A172 (cell line): ENCODE measurements around the gene XKR3. TPM values are rescaled to one million over a fixed set of nuclear protein-coding genes. Genes with fewer than 3 reads are reported as not detected.
"Not testable (repeated sequence)": the region's sequence is repeated elsewhere in the genome, so short reads cannot be mapped to it uniquely, and the experiment has no call there.

Source experiments
- DNase-seq: peaks from one replicate; pipeline ENCODE4 v3.0.0-alpha.2; 2015; ENCODE audit warnings: low spot score
- total RNA-seq: library from RNA; depleted of rRNA; stranded (reverse); fragments of >200 nt; shearing (Covaris generic); gene quantifications from 2 replicates; pipeline ENCODE4 v1.2.3, GENCODE V29; 2014; rRNA removed

The XKR3 gene
- 0.14 TPM in 1 of 2 replicates, not detected in the other for total RNA-seq

DNA sequence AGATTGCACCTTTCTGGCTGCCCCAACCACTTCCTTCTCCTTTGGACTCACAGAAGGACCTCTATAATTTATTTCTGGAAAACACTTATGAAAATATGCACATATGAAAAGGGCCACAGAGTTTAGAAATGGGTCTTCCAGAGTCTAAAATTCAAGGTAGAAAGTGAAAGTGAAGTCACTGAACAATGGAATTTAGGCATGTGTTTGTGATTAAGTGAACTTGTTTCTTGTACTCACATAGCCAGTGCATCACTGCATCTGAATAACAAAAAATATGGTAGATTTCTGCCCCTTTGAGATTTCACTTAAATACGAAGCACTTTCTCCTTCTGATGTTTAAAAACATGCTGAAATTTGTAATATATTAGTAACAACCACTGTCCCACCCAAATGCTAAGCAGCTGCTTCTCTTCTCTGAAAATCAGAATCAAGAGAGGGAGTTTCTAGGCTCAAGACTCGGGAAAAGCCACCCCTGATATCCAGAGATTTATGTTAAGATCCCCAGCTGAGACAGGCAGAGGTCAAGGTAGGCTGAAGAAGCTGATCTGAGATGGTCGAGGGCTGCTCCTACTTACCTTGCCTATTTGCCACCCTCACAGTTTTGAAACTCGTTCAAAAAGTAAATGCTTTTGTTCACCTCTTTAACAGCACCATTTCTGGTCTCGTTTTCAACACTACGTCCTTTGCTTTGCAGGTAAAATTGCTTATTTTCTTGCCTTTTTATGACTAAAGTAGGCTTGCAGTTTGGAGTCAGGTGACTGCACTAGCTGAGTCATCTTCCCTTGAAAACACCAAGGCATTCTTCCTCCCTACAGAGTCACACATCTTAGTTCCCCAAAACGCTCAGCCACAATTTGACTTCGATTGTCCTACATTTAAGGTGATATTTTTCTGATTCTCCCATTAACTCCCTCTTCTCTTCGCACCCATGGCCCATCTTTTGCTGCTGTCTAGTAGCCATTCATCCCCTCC is at the start of gene XKR3:
Gene XKR3 (minus strand): TSS at position 696 of the 972 bp plus-strand sequence. CDS start 17,338 bp downstream, outside the sequence.
- DNase-seq, result peak; percentile 29

DNA sequence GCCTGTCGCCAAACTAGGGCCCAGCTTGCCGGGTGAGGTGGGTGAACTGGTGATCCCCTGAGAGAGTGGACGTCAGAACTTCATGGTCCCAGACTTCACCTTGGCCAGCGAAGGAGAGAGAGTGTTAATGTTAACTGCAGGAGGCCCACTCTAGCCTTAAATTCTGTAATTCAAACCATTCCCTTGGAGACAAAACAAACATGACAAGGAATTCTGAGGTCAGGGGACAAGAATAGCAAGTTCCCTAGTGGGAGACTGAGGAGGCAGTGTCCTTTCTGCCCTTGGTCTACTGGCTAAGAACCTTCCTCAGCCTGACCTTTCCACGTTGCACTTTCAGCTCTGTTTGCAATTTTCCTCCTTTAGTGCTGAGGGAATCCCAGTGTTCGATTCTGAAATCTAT is 44.4 kb upstream of the XKR3 start:
- not testable (repeated sequence) for DNase-seq

DNA sequence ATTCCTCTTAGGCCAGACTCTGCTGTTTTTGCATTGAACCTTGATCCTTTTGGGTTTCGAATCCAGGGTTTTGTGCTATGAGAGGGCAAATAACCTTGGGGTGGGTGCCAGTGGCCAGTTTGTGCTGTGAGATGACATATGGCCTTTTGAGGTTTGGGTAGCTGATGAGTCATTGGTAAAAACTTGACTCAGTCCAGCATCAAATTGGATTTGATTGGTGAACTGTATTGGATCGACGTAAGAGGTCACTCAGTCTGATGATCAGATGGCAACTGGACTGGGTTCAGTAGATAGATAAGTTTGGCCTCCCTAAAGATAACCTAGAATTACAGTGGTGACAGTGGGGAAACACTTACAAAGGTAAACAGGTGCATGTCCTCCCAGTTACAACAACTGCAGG is 41.0 kb upstream of the XKR3 start:
- DNase-seq, result peak; percentile 54

DNA sequence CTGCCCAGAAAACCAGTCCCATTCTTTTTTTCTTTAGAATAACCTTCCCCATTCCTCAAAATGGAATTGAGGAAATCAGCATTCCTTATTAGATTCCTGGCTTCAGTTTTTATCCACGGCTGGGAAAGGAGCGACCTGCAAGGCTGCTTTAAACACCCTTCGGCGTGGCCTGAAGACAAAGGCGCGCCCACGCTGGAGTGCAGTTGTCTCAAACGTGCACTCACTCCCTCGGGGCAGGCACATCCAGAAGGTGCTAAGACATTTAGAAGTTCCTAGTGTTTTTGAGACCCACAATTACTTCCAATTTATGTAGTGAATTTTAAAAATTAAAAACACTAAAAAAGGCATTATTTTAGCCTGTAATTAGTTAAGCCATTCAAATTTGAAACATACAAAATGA is 31.6 kb upstream of the XKR3 start:
- not testable (repeated sequence) for DNase-seq

DNA sequence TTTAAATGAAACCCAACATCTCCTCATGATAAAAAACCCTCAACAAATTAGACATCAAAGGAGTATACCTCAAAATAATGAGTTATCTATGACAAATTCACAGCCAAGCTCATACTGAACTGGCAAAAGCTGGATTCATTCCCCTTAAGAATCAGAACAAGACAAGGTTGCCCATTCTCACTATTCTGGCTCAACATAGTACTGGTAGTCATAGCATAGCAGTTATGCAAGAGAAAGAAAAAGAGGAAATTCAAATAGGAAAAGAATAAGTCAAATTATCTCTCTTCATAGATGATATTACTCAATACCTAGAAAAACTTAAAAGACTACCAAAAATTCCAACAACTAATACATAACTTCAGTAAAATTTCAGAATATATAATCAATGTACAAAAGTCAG is 29.4 kb upstream of the XKR3 start:
- DNase-seq, result no peak

DNA sequence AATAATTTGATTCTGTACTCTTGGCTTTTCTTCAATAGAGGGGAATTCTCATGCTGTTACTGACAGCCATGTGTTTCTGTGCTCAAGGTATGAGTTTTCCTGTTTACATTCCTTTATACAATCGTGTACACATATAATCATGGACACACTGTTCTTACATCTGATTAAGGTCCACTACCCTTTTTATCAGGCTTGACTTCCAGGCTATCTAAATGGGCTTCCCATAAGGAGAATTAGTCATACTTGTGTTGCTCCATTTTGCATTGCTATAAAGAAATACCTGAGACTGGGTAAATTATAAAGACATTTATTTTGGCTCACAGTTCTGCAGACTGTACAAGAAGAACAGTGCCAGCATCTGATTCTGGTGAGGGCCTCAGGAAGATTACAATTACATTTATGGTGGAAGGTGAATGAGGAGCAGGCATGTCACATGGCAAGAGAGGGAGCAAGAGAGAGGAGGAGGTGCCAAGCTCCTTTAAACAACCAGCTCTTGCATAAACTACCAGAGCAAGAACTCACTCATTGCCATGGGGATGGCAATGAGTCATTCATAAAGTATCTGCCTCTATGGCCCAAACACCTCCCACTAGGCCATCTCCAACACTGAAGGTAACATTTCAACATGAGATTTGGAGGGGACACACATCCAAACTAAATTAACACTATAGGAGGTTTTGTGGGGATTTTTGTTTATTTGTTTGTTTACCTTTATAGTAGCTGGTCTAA is 26.2 kb upstream of the XKR3 start:
- DNase-seq, result peak; percentile 55

DNA sequence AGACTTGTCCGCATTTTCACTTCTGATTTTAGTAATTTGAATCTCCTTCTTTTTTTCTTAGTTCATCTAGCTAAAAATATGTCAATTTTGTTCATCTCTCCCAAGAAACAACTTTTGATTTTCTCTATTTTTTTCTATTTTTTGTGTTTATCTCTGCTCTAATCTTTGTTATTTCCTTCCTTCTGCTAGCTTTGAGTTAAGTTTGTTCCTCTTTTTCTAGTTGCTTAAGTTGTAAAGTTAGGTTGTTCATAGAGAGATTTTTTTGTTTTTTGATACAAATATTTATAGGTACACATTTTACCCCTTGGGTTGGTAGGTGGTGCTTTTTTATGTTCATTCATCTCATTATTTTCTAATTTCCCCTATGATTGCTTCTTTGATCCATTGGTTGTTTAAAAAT is 22.1 kb upstream of the XKR3 start:
- DNase-seq, result no peak

DNA sequence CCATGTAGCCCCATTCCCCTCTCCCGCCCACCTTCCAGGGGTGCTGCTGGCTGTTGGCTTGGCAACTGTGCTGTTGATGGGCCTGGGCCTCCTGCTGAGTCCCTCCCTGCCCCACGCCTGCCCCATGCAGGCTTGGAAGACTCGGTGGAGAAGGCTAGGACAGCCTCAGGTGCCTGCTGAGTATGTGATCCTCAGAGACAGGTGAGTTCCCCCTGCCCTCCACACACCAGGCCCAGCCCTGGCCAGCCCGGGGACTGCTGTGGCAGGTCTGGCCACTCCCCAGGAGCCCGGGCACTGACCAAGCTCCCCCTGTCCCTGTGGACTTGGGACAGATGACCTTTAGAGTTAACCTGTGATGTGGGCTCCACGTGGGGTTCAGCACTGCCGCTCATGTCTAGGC is 20.7 kb upstream of the XKR3 start:
- no peak for DNase-seq

DNA sequence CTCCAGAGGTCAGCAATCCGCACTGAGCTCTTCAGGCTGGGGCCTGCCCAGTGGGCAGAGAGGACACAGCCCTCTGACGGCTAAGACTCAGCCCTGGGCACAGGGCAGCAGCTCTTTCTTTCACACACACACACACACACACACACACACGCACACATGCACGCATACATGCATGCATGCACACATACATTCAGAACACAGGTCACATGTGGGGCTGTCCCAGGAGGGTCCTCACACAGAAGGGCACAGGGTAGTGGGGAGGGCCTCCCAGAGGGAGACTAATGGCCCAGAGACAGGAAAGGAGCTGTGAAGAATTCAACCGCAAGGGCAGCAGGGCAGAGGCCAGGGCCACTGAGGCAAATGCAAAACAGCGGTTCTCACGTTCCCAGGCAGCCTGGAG is 20.3 kb upstream of the XKR3 start:
- DNase-seq, result no peak

DNA sequence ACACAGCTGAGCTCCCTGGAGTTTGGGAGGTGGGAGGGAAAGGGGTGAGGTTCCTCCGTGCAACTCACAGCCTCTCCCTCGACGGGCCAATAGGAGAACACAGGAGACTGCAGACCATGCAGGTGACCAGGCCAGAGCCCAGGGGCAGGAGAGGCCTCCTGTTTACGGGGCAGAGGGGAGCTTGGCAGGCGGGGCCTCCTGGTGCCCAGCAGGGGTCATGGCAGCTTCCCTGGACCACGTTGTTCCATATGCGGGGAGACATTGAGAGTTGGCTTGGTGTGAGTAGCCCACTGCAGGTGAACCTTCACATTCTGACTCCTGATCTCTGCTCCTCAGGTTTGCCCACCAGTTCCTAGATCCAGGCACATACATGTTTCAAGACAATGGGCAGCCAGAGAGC is 19.3 kb upstream of the XKR3 start:
- no peak for DNase-seq

DNA sequence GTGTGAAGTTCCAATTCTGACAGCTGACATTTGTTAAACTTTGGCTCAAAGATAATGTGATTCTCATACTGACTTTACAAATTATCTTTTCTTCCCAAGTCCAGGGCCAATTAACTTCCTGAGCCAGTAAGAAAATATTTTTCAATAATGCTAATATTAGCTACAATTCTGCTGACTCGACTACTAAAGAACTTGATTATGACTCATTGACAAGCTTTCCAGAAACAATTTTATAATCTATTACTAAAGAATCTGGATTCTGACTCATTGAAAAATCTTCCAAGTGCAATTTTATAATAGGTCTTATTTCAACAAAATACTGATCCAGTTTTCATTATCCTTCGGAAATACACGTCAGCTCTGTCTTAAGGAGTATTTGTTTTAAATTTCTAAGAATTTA is 12.9 kb upstream of the XKR3 start:
- DNase-seq, result no peak

DNA sequence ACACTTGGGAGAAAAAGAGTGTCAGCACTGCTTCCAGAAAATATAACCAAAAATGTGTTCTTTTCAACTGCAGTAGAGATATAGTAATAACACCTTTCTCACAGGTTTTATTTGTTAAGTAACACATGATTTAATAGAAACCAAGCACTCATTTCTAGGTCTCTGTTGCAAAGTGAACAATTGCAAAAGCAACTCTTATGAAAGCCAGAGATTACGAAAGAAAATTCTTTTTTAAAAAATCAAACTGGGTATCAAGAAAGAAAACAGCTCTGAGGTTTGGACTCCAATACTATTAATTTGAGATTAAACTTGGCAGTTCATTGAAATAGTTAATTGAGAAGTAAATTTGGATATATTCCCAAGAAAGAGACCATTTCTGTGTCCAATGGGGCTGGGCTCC is 9.8 kb upstream of the XKR3 start:
- no peak for DNase-seq

DNA sequence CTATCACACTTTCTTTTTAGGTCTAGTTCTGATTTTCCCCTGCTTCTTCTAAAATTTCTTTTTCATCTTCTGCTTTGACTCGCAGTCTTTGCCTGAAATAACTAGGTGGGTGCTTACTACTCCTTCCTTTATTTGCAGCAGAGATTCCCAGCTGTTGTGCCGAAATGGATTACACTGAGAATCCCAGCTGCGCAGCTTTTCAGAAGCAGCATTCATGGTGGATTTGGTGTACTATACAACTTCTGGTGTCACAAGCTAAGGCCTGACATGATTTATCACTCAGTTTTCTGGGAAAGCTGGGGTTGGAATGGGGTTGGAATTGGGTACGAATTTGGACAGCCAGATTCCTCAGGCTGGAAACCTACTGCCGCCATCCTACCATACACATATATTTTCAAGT is 6.0 kb upstream of the XKR3 start:
- no peak for DNase-seq

DNA sequence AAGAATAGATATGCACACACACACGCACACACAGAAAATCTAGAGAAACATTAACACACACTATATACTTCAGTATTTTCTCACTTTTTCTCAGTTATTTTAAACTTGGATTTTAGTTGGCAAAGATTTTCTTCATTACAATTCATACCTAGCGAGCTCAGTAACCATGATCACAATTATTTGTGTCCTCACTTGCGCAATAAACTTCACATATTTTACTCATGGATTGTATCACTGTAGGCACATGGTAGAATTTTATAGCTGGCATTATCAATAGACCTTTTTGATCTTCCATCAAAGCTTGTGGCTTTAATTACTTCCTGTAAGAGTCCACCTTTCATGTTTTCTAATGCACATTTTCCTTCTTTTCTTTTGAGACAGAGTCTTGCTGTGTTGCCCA is 4.8 kb upstream of the XKR3 start:
- no peak for DNase-seq

DNA sequence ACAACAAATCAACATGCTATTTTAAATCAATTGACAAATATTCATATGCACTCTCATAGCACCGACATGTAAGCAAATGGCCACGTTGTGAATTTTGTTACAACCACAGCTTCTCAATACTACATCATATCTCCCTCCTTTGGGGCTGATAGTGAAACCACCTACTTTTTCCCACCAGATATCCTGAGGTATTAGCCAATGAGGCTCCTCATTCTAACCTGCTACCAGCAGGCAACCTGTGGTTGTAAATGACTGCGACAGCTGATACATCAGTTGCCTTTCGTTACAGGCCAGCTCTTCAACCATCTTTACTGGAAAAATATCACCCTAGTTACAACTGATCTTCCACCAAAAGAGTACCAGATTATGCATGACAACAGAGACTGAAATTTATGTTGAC is 3.7 kb upstream of the XKR3 start:
- no peak for DNase-seq

DNA sequence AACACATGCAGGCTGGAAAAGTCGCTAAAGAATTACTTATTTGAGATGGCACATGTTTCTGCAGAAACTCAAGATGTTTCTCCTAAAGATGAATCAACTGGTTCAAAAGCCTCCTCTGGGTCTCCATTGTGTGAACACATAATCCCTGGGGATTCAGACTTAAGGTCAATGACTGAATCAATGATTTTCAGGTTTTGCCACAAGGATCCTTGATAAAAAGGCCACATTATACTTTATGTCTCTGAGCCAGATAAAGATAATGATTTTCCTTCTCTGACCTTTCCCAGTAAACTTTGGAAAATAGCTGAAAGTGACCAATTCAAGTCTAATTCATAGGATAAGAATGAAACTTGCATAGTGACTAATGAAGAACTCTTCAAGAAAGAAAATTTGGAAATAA is 2.3 kb upstream of the XKR3 start:
- no peak for DNase-seq

DNA sequence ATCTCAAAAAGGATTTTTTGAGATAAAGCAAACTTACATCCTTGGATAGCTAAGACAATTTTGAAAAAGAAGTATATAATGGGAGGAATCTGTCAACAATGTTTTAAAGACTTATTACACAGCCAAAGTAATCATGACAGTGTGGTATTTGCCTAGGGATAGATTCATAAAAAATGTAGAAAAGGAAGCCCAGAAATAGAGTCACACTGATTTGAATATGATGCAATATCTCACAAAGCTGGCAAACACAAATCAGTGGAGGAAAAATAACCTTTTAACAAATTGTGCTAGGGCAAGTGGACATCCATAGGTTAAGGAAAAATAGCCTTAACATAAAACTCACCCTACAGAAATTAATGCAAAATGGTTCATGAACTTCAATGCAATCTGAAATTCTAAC is 6.0 kb downstream of the XKR3 start:
- no peak for DNase-seq

DNA sequence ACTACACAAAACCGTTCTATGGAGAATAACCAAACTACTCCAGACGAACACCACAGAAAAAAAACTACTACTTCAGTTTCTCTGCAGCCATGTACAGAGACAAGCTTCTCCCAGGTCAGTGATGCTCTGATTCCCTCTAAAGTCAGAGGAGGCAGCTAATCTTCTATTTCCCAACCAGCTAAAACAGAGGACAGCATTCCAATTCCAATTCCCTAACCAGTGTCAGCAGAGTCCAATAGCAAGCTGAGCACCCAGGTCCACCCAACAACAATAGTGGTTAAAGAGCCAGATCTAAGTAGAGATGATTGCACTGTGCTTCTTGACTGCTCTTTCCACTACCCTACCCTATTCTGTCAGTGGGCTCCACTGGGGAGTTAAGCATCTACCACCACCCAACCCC is 6.7 kb downstream of the XKR3 start:
- DNase-seq, result no peak

DNA sequence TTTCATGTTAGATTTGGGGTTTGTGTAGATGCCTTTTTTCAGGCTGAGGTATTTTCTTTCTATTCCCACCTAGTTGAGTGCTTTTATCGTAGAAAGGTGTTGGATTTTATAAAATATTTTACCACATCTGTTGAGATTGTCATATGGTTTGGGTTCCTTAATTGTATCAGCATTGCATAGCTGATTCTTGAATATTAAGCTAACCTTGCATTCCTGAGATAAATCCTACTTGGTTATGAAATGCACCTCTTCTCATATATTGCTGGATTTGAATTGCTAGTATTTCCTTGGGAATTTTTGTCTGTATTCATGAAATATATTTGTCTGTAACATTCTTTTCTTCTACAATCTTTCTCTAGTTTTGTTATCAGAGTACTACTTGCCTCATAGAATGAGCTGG is 10.1 kb downstream of the XKR3 start:
- no peak for DNase-seq

DNA sequence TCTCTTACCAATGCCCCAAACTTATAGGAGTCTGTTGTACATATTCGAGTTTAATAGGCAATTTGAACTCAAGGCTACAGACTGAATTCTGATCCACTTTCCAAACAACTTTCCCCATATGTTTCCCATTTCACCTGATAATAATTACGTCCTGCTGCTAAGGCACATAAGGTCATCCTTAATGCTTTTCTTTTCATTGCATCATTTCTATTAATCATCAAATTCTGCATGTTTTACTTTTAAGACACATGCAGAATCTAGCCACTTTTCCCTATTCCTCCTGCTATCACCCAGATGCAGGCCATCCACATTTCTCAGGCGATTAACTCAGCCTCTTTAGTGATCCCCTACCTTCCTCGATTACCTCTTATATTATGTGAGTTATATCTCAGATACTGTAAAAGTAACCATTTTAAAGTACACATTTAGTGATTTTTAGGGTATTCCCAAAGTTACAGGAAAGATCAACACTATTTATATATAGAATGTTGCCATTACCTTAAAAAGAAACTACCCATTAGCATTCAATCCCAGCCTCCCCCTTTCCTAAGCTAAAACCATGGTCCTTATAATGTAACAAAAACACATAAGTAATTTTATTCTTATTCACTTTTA is 14.9 kb downstream of the XKR3 start:
- DNase-seq, result no peak

DNA sequence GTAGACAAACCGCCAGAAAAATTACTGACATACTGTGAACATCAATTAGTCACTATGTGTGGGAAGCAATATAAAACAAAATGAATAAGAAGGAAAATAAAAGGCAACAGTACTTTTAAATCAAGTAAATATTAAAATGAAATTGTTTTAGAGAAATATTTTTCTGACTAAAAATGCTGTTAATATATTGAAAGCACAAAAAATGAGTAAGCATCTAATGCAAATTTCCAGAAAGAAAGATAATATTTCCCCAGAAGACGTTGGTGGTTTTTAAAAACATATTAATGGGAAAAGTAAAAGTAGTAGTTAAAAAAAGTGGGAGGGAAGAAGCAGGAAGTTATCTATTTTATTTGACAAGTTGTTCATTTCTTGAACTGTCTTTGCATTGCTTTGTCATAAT is 16.5 kb downstream of the XKR3 start:
- no peak for DNase-seq

DNA sequence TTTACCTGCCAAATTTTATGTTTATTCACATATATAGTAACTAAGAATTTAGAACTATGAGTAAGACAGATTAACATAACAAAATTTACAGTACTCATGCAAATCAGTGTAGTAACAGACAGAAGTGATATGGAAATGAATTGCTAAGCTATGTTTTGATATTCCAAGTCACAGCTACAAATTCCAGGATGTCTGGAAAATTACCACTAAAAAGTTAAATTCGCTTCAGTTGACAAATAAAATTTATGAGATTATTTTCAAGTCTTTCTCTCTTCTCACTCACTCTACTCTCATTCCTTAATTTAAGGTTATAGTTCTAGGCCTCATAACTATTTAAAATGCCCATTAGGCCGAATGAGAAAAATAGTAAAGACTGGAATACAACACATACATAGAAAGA is 18.1 kb downstream of the XKR3 start:
- no peak for DNase-seq

DNA sequence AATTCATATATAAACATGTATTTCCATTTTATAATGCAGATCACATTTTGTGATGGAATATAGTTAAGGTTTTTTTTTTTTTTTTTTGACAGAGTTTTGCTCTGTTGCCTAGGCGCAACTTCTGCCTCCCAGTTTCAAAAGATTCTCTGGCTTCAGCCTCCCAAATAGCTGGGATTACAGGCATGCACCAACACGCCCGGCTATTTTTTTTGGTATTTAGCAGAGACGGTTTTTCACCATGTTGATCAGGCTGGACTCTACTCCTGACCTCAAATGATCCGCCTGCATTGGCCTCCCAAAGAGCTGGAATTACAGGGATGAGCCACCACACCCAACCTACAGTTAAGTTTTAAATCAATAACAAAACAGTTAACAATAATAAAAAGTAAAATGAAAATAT is 18.8 kb downstream of the XKR3 start:
- DNase-seq, result no peak
